Measurements from ENCODE around the gene NPPB.
"Not testable (repeated sequence)": the region's sequence is repeated elsewhere in the genome, so short reads cannot be mapped to it uniquely, and the experiment has no call there.

Gene NPPB

GRCh38 chr1:11858613-11858967 lies at the start of gene NPPB:
NPPB (minus strand) TSS chr1:11858945; CDS start chr1:11858833, 112 bp downstream.
- no peak for DNase-seq (ENCODE audit: low spot score)

GRCh38 chr1:11908095-11908675 lies 49.4 kb upstream of the NPPB start:
- peak; percentile 100 for DNase-seq (ENCODE audit: low spot score)

DNA sequence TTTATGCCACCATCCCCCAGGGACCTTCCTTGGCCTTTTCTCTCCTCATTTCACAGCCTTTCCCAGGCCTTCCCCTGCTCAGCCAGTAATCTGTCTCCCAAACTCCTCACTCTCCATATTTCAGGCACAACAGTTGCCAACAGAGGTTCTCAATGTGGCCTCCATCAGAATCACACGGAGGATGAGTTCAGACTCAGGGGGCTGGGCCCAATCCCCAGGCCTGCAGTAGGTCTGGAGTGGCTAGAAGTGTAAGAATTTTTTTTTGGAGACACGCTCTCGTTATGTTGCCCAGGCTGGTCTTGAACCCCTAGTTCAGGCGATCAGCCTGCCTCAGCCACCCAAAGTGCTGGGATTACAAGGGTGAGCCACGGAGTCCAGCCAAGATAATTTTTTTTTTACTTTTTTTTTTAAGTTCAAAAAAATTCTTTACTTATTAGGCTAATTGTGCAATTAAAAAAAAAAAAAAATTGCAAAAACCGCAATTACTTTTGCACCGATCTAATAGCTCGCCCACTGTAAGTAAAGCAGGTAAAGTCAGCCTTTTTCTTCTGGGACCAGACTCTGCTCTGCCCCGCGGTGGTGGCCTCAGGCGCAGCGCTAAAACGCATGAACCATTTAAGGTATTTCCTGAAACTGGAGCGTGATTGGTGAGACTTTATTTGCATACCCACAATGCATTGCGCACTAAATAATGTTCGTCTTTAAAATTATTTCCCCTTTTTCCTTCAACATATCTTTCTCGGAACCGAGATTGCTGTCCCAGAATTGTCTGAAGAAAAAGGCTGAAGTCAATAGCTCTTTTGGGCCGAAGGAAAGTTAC lies 48.7 kb upstream of the NPPB start:
- DNase-seq (ENCODE audit: low spot score): peak; percentile 99

DNA sequence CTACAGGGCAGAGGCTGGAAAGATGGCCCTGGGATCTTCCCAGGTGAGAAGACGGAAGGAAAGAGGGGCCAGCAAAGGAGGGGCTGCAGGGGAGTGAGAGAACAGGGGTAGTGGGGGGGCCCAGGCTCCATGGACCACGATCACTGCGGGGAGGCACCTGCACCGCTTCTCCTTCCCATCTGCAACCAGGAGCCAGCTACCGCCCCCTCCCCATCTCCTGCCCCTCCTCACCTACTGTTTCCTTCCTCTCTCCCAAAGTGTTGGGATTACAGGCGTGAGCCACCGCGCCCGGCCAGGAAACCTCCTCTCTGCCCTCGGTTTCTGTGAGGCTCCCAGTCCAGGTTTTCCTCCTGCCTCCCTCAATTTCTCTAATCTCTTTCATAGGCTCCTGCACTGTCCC lies 48.1 kb upstream of the NPPB start:
- no peak for DNase-seq (ENCODE audit: low spot score)

- no peak for DNase-seq (ENCODE audit: low spot score)
Observed at GRCh38 chr1:11904978-11905377, 46.2 kb upstream of the NPPB start.

- not testable (repeated sequence) for DNase-seq (ENCODE audit: low spot score)
Observed at GRCh38 chr1:11904156-11904555, 45.4 kb upstream of the NPPB start.

DNA sequence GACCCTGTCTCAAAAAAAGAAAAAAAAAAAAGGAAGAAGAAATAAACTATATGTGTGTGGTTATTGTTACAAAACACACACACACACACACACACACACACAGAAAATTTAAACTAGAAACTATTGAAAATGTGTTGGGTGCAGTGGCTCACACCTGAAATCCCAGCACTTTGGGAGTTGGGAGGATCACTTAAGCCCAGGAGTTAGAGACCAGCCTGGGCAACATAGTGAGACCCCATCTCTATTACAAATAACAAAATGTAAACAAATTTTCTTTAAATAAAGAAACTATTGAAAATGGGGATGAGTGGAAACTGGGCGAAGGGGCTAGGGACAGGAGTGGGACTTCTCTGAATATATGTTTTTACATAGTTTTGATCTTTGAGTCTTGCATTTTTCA lies 44.5 kb upstream of the NPPB start:
- no peak for DNase-seq (ENCODE audit: low spot score)

GRCh38 chr1:11901446-11901845 lies 42.7 kb upstream of the NPPB start:
- not testable (repeated sequence) for DNase-seq (ENCODE audit: low spot score)

DNA sequence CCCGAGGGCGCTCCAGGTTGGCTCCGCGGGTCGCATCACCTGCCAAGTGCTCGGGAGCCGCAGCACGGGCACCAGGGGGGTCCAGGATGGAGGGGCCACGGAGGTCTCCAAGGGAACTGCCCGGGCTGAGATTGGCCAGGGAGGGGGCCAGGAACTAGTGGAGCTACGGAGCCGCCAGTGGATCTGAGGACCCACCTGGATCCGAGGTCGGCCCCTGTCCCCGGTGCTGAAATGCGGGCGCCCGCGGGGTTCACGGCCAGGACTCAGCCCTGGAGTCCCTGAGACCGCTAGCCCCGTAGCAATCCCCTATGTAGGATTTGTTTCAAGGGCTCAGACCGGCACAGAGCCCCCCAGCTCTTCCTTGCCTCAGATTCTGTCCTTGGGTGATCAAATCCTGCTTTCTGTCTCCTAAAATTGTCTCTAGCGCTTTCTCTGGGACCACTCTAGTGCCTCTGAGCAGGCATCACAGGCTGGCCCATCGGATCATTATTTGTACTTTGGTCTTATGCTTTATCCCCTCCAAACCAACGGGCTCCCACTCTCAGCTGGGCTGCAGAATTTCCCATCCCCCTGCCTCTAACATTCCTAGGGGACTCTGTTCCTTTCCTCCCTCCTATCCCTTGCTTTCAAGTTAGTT lies 40.2 kb upstream of the NPPB start:
- no peak for DNase-seq (ENCODE audit: low spot score)

DNA sequence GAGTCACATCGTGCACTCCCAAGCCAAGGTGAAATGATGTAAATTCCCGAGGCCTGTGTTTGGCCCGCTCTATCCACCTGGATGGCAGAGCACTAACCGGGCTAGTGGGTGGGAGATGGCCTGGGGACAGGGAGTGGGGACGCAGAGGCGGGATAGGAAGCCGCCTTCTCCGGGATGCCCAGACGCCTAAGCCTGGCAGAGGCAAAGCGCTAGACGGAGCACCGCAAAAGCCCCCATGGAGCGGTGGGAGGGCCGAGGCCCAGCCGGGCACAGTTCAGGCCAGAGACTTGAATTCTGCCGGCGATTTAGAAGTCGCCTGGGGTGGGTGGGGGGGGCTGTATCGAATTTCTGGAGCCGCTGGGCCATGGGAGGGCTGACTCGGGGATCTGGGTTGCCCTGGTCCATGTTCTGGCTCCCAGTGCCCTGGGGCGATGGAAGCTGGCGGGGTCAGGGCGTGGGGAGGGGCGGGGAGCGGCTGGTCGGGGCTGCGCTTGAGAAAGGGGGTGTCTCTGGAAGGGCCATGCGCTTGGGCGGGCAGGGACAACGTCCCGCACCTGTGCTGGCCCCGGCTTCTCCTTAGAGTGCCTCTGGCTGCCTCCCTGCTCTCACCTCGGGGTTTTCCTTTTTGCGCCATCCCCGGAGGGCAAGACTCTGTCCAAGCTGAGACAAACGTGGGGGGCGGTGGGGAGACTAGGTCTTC lies 39.5 kb upstream of the NPPB start:
- no peak for DNase-seq (ENCODE audit: low spot score)

- not testable (repeated sequence) for DNase-seq (ENCODE audit: low spot score)
Observed at GRCh38 chr1:11894501-11894900, 35.8 kb upstream of the NPPB start.

DNA sequence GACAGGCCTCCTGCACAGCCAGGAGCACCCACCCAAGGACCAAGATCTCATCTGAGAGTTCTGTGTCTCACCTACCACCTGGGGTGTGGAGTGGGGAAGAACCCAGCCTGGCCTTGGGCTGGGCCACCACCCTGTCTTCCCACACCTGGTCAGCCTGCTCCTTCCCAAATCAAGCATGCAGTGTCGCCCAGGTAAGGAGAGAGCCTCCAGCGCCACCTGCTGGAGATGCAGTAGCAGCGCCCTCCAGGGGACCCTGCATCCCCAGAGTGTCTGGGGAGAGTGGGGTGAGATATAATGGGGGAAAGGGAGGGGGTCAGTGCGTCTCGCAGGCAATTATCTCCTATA lies 35.1 kb upstream of the NPPB start:
- DNase-seq (ENCODE audit: low spot score): peak; percentile 79

DNA sequence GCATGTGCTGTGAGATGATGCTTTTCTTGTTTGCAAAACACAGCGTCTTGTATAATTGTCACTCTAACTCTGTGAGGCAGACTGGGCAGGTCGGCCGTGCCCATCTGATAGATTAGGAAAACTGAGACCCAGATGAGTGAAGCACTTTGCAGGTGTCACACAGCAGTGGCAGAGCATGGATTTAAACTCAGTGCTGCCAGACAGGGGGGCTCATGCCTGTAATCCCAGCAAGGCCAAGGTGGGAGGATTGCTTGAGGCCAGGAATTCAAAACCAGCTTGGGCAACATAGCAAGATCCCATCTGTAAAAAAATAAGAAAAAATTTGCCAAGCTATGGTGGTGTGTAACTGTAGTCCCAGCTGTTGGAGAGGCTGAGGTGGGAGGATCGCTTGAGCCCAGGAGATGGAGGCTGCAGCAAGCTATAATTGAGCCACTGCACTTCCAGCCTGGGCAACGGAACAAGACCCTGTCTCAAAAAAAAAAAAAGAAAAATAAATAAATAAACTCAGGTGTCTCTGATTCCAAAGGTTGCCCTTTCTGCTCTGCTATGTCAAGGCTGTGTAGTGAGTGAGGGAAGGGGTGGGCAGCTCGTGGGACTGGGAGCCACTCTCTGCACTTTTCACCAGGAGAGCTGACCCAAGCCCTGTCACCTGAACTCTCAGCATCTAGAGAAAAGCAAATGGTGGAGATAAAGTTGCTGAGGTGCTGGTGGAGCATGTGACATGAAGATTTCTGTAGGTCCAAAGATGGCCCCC lies 32.9 kb upstream of the NPPB start:
- DNase-seq (ENCODE audit: low spot score): no peak

- DNase-seq (ENCODE audit: low spot score): no peak
Observed at GRCh38 chr1:11888877-11889208, 30.1 kb upstream of the NPPB start.

- no peak for DNase-seq (ENCODE audit: low spot score)
Observed at GRCh38 chr1:11888206-11888876, 29.6 kb upstream of the NPPB start.

DNA sequence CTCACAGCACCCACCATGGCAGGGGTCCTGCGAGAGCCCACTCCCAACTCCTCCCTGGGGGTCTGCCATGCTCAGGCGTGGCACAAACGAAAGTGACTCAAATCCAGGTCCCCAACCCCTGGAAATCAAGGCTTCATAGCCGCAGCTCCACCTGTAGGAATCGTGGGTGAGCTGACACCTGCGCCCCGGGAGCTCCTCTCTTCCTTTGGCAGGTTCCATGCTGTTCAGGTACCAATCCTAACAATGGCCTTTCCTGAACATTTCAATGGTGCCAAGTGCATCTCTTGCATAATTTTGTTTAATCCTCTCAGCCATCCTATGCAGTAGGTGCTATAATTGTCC lies 28.9 kb upstream of the NPPB start:
- DNase-seq (ENCODE audit: low spot score): no peak

DNA sequence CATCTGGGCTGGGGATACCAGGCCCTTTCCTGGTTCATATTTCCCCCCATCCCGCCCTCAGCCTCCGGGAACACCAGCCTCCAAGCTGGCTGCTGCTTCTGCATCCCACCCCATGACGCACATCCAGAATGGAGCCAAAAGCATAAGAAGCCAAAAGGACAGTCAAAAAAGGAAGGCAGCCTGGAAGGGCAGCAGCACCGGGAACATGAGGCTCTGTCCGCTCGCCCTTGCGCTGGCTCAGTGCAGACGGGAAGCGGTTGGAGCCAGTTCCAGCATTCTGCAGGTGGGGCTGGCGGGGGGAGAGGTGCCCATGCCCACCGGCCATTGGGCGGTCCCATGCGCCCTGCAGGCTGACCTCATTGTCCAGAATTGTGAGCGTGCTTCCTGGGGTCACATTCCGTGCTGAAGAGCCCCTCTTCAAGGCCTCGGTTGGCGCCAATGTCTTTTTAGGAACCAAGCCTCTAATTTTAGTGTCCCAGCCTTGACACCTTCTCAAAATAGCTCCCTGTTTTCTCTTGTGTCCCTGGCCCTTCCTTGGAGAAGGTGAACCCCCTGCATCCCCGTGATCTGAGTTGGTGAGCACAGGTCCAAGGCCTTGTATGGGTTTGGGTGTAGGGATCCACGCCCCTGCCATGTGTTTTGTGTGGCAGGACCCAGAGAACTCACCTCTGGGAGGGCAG lies 28.4 kb upstream of the NPPB start:
- no peak for DNase-seq (ENCODE audit: low spot score)

- DNase-seq (ENCODE audit: low spot score): no peak
Observed at GRCh38 chr1:11885916-11886315, 27.2 kb upstream of the NPPB start.

DNA sequence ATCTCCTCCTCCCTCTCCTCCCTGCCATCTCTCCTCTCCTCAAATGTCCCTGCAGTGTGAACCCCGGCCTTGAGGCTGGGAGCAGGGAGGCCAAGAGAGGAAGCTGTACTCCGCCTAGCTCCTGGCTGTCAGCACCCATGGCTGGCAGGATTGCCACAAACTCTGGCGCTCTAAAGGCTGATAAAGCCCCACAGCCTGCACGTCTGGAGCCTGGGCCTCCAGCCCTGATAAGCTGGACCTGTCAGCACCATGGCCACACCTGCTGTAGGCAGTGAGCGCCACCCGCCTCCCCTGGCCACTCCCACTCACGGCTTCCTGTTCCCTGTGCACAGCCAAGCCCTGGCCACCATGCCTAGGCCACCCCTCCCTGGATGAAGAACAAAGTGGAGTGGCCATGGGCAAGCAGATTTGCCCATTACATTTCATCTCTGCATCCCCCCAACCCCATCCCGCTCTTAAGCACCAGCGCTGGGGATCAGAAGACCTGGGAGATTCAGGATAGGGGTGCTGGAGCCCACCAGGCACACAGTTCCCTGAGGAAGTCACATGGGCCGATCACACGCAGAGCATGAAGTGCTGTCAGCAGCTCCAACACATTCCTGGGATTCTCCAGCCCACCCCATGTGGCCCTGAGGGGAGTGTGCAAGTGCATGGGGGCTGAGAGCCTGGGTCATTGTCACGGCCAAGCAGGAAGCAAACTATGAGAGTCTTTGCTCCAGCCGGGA lies 24.2 kb upstream of the NPPB start:
- no peak for DNase-seq (ENCODE audit: low spot score)

DNA sequence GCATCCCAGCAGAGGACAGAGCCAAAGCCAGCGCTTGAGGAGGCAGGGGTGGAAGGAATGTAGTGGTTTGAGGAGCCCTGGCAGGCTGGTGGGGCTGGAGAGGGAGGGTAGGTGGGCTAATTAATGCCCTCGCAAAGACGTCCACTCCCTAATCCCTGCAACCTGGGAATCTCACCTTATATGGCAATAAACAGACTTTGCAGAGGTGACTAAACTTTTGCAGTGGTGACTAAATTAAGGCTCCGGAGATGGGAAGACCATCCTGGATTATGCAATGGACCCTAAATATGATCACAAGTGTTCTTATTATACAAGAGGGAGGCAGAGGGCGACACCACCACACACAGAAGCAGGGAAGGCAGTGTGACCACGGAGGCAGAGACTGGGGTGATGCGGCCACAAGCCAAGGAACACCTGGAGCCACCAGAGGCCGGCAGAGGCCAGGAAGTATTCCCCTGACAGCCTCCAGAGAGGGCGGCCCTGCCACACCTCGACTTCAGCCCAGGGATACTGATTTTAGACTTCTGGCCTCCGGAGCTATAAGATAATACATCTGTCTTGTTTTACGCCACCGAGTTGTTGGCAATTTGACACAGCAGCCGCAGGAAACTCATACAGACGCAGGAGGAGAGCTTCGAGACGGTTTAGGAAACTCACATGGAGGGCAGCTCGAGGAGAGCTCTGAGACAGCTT lies 23.1 kb upstream of the NPPB start:
- DNase-seq (ENCODE audit: low spot score): no peak
